Anterior cingulate cortex (tissue), 58 donors: ENCODE measurements around the gene CASTOR1.
"Not testable (repeated sequence)": the region's sequence is repeated elsewhere in the genome, so short reads cannot be mapped to it uniquely, and the experiment has no call there.

Source experiments
- DNase-seq, 58 donors: peaks; one replicate each; lab custom pipeline; 2025; lab: John Stamatoyannopoulos, UW

The CASTOR1 gene

GRCh38 chr22:30289141-30289979, at the start of gene CASTOR1:
Gene CASTOR1 (minus strand): TSS chr22:30289505. CDS start chr22:30289497, 8 bp downstream.
- DNase-seq, result peak; percentile 70 to 99 (median 96)

GRCh38 chr22:30338802-30339201, 49.5 kb upstream of the CASTOR1 start:
- no peak for DNase-seq

GRCh38 chr22:30338341-30338740, 49.0 kb upstream of the CASTOR1 start:
- not testable (repeated sequence) for DNase-seq

GRCh38 chr22:30337461-30337778, 48.1 kb upstream of the CASTOR1 start:
- peak in 1 of 58 donors; percentile 2 for DNase-seq

GRCh38 chr22:30336752-30337460, 47.6 kb upstream of the CASTOR1 start:
- peak in 33 of 58 donors; percentile 4 to 64 (median 27) for DNase-seq

- DNase-seq, result no peak
Observed at GRCh38 chr22:30335236-30335635, 45.9 kb upstream of the CASTOR1 start.

GRCh38 chr22:30334646-30335045, 45.3 kb upstream of the CASTOR1 start:
- DNase-seq, result no peak

GRCh38 chr22:30333707-30334087, 44.4 kb upstream of the CASTOR1 start:
- no peak for DNase-seq

GRCh38 chr22:30332994-30333706, 43.8 kb upstream of the CASTOR1 start:
- DNase-seq, result no peak

- DNase-seq, result peak in 43 of 58 donors; percentile 4 to 78 (median 34)
Observed at GRCh38 chr22:30332551-30332950, 43.2 kb upstream of the CASTOR1 start.

GRCh38 chr22:30328466-30329049, 39.3 kb upstream of the CASTOR1 start:
- DNase-seq, result no peak

GRCh38 chr22:30327864-30328345, 38.6 kb upstream of the CASTOR1 start:
- DNase-seq, result no peak

- DNase-seq, result peak in 56 of 58 donors; percentile 21 to 93 (median 75)
Observed at GRCh38 chr22:30326706-30327362, 37.5 kb upstream of the CASTOR1 start, which contains the start of gene TBC1D10A. Gene TBC1D10A (minus strand): TSS chr22:30326941. CDS start chr22:30326881, 60 bp downstream.

- DNase-seq, result peak in 2 of 58 donors; percentile 46 to 51
Observed at GRCh38 chr22:30326255-30326705, 37.0 kb upstream of the CASTOR1 start.

- no peak for DNase-seq
Observed at GRCh38 chr22:30325724-30326254, 36.5 kb upstream of the CASTOR1 start.

GRCh38 chr22:30325065-30325720, 35.9 kb upstream of the CASTOR1 start:
- peak in 1 of 58 donors; percentile 6 for DNase-seq

GRCh38 chr22:30324014-30324730, 34.9 kb upstream of the CASTOR1 start:
- no peak for DNase-seq

- no peak for DNase-seq
Observed at GRCh38 chr22:30323246-30323645, 33.9 kb upstream of the CASTOR1 start.
